Activated CD8-positive, alpha-beta memory T cell treated with anti-CD3 and anti-CD28 coated beads, Interleukin-2, amount 10 ng/mL, durations not matched to agents 7 days and 5 days (primary cell): ENCODE measurements around the gene ZBTB46. TPM values are rescaled to one million over a fixed set of nuclear protein-coding genes. Genes with fewer than 3 reads are reported as not detected.

ENCODE experiments used
- ATAC-seq: fragments of 150-1000 bp; cut with Tn5 transposase; one replicate; pipeline ENCODE4 v1.10.0; 2021; ENCODE audit warnings: moderate library complexity
- CTCF ChIA-PET: fragments of 350-600 bp; sonication (Branson Sonifier 250); formaldehyde crosslinking; loops from one replicate; lab custom pipeline; 2021; ENCODE audit warnings: antibody characterized with exemption; lab: Charles Lee
- DNase-seq: peaks from one replicate; pipeline ENCODE4 v3.0.0-alpha.2; 2020
- H3K27ac Mint-ChIP-seq: one replicate; pipeline ENCODE4 v1.8.0; 2021; ENCODE audit warnings: mild to moderate bottlenecking, mixed read lengths
- H3K27me3 Mint-ChIP-seq: one replicate; pipeline ENCODE4 v1.8.0; 2021; ENCODE audit warnings: mixed read lengths
- H3K36me3 Mint-ChIP-seq: one replicate; pipeline ENCODE4 v1.8.0; 2021; ENCODE audit warnings: mild to moderate bottlenecking, mixed read lengths
- H3K4me1 Mint-ChIP-seq: one replicate; pipeline ENCODE4 v1.8.0; 2021; ENCODE audit warnings: mixed read lengths
- H3K4me3 Mint-ChIP-seq: one replicate; pipeline ENCODE4 v1.8.0; 2021; ENCODE audit warnings: mild to moderate bottlenecking, moderate library complexity, mixed read lengths
- H3K9me3 Mint-ChIP-seq: one replicate; pipeline ENCODE4 v1.8.0; 2022; ENCODE audit warnings: low read depth, mixed read lengths
- total RNA-seq, 2 experiments: library from RNA; stranded (reverse); gene quantifications; one replicate each; pipeline ENCODE4 v1.2.3, GENCODE V29; 2021

Gene ZBTB46
- total RNA-seq, 2 experiments from 2014 or later = 0.15 to 0.84 TPM

- DNase-seq (no peak), ATAC-seq (no peak)
- Mint-ChIP-seq H3K36me3 (no peaks in the 10 kb centered on the region), H3K4me1 (peaks cover 3% of the 10 kb centered on the region), H3K27me3 (no peaks in the 10 kb centered on the region), H3K27ac (no peak overlapping the region), H3K9me3 (no peaks in the 10 kb centered on the region), H3K4me3 (no peak overlapping the region)
- CTCF ChIA-PET = interaction anchor here (0.6 to 3.3 kb wide), 3 partner anchors 8 to 205 kb away, joined by 3 to 25 read pairs (median 18); partner anchors contain the start of genes ARFRP1, PTK6 and ZGPAT
Measured at GRCh38 chr20:63742381-63743024, 88.6 kb downstream of the ZBTB46 start.

- Mint-ChIP-seq H3K36me3 (no peaks in the 10 kb centered on the region), H3K27me3 (no peaks in the 10 kb centered on the region), H3K27ac (no peak overlapping the region), H3K9me3 (no peaks in the 10 kb centered on the region), H3K4me1 (peaks cover 6% of the 10 kb centered on the region), H3K4me3 (no peak overlapping the region)
- ATAC-seq (no peak), DNase-seq (peak; percentile 40)
- CTCF ChIA-PET = interaction anchor here (0.6 to 3.3 kb wide), 3 partner anchors 9 to 204 kb away, joined by 3 to 25 read pairs (median 18); partner anchors contain the start of genes ARFRP1, PTK6 and ZGPAT
Measured at GRCh38 chr20:63741676-63742380, 89.2 kb downstream of the ZBTB46 start.

DNA sequence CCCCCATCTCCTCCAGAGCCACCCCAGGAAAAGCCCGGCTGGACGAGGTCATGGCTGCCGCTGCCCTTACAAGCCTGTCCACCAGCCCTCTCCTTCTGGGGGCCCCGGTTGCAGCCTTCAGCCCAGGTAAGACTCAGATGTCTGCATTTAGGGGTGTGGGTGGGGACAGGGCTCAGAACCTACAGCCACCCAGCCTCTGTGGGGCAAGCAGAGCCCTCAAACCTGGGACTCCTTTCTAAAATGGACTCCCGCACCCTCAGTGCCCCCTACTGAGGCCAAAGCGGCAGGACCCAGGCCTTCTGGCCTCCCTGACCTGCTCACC is 89.7 kb downstream of the ZBTB46 start:
- no peaks in the 10 kb centered on the region for H3K9me3 Mint-ChIP-seq
- H3K27ac Mint-ChIP-seq = no peak overlapping the region
- no peaks in the 10 kb centered on the region for H3K27me3 Mint-ChIP-seq
- CTCF ChIA-PET = interaction anchor here (1.0 to 3.3 kb wide), 4 partner anchors 9 to 34 kb away, joined by 3 to 25 read pairs (median 11); partner anchors contain the start of genes ARFRP1 and ZGPAT
- ATAC-seq (no peak), DNase-seq (no peak)
- no peaks in the 10 kb centered on the region for H3K36me3 Mint-ChIP-seq
- H3K4me3 Mint-ChIP-seq = no peak overlapping the region
- H3K4me1 Mint-ChIP-seq = peaks cover 11% of the 10 kb centered on the region

DNA sequence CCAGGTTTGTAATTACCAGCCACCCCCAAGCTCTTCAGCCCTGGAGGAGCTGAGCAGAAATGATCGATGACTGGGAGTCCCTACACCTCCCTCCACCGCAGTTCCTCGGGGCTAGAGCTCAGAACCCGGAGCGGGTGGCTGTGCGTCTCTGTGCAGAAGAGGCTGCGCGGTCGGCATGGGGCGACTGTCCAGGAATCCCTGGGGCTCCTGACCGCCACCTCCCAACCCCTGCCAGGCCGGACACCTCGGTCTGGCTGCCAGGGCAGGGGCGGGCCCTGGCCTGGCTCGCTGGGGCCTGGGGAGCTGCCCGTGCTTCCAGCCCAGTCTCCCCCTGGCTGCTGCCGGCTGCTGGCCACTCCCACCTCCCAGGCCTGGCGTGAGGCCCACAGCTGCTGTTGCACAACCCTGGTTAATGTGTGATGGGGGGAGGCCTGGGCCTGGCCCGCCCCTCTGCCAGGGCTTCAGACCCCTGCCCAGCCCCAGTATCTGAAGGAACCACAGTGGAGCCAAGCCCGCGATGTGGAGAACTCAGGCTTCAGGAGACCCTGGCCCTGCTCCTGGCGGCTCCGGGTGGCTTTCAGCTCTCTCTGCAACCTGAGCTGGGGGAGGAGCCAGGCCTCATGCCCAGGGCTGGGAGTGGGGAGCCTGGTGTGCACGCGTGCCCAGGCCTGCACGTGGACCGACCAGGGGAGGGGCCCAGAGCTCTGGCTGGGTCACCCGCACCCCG is 90.3 kb downstream of the ZBTB46 start:
- peak; percentile 71 for DNase-seq
- Mint-ChIP-seq H3K4me1 (peaks cover 16% of the 10 kb centered on the region), H3K4me3 (peak overlapping the region; percentile 61), H3K9me3 (no peaks in the 10 kb centered on the region), H3K36me3 (no peaks in the 10 kb centered on the region), H3K27ac (no peak overlapping the region), H3K27me3 (no peaks in the 10 kb centered on the region)
- CTCF ChIA-PET = interaction anchor here (0.6 to 3.3 kb wide), 8 partner anchors 10 to 124 kb away, joined by 3 to 25 read pairs (median 3); partner anchors contain the start of genes ARFRP1, TPD52L2 and ZGPAT
- ATAC-seq = peak; percentile 10

GRCh38 chr20:63740070-63740626 is 90.9 kb downstream of the ZBTB46 start:
- CTCF ChIA-PET = interaction anchor here (0.6 to 3.3 kb wide), 8 partner anchors 10 to 124 kb away, joined by 3 to 25 read pairs (median 3); partner anchors contain the start of genes ARFRP1, TPD52L2 and ZGPAT
- peak; percentile 66 for DNase-seq
- Mint-ChIP-seq H3K27me3 (no peaks in the 10 kb centered on the region), H3K4me3 (peak overlapping the region; percentile 61), H3K27ac (no peak overlapping the region), H3K4me1 (peaks cover 21% of the 10 kb centered on the region), H3K9me3 (no peaks in the 10 kb centered on the region), H3K36me3 (no peaks in the 10 kb centered on the region)
- ATAC-seq = peak; percentile 18

DNA sequence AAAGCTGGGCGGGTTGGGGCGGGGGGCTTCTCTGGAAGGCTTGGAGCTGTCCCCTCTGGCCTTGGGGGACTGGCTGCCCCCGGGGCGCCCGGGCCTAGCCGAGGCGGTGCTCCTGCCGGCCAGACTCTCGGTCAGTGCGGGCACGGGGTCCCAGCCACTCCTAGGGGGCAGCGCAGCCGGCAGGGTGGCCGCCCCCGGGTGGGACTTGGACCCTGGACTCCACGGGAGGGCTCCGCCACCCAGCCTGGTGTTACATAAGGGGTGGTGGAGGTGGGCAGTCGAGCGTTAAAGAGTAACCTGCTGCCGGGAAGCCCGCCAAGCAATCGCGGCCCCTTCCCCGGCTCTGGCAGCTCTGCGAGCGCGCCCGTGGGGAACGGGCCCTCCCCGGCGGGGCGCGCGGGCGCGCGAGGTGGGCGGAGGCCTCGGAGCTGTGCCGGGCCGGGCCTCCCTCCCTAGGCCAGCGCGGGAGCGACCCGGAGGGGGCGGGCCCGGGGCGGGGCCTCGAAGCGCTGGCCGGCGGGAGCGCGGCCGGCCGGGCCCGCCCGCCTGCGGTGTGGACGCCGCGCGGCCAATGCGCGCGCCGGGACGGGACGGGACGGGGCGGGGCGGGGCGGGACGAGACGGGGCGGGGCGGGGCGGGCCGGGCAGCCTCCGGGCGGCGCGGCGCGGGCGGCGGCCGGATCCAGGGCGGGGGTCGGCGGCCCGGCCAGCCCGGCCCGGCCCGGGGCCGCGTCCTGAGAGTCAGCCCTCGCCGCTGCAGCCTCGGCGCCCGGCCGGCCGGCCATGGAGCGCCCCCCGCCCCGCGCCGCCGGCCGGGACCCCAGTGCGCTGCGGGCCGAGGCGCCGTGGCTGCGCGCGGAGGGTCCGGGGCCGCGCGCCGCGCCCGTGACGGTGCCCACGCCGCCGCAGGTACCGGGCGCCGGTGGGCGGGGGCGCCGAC is 91.7 kb downstream of the ZBTB46 start, which contains the start of gene SLC2A4RG:
SLC2A4RG (plus strand) TSS at position 647 of the 940 bp plus-strand sequence; CDS start at position 784, 137 bp downstream.
- Mint-ChIP-seq H3K36me3 (no peaks in the 10 kb centered on the region), H3K9me3 (no peaks in the 10 kb centered on the region), H3K27me3 (no peaks in the 10 kb centered on the region), H3K4me3 (peak within 1 kb of the TSS; percentile 80), H3K4me1 (peaks cover 23% of the 10 kb centered on the region), H3K27ac (no peak within 1 kb of the TSS)
- CTCF ChIA-PET = interaction anchor here (1.1 to 2.1 kb wide), 3 partner anchors 11 to 125 kb away, joined by 6 to 7 read pairs (median 6); partner anchors contain the start of genes ARFRP1 and ZGPAT
- DNase-seq (peak; percentile 71), ATAC-seq (peak; percentile 57)

GRCh38 chr20:63738687-63739129 is 92.4 kb downstream of the ZBTB46 start:
- Mint-ChIP-seq H3K36me3 (peaks cover 5% of the 10 kb centered on the region), H3K4me1 (peaks cover 29% of the 10 kb centered on the region), H3K27ac (no peak overlapping the region), H3K9me3 (no peaks in the 10 kb centered on the region), H3K4me3 (peak overlapping the region; percentile 80), H3K27me3 (no peaks in the 10 kb centered on the region)
- DNase-seq (peak; percentile 57), ATAC-seq (no peak)
- CTCF ChIA-PET = interaction anchor here (1.1 to 3.4 kb wide), 5 partner anchors 12 to 125 kb away, joined by 5 to 27 read pairs (median 6); partner anchors contain the start of genes ARFRP1 and ZGPAT

DNA sequence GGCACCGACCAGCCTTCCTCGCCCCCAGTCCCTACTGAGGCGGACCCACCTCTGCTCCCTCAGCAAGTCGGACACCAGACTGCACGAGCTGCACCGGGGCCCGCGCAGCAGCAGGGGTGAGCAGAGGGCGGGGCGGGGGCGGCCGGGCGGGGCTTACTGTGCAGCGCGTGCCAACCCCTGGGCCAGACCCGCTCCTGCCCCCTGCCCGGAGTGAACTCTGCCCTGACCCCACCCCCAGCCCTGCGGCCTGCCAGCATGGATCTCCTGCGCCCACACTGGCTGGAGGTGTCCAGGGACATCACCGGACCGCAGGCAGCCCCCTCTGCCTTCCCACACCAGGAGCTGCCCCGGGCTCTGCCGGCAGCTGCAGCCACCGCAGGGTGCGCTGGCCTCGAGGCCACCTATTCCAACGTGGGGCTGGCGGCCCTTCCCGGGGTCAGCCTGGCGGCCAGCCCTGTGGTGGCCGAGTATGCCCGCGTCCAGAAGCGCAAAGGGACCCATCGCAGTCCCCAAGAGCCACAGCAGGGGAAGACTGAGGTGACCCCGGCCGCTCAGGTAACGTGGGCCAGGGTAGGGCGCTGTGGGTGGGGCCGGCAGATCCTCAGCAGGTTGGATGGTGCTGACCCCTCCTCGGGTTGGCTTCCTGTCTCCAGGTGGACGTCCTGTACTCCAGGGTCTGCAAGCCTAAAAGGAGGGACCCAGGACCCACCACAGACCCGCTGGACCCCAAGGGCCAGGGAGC is 92.9 kb downstream of the ZBTB46 start:
- Mint-ChIP-seq H3K9me3 (no peaks in the 10 kb centered on the region), H3K4me3 (peak overlapping the region; percentile 80), H3K27me3 (no peaks in the 10 kb centered on the region), H3K36me3 (peaks cover 8% of the 10 kb centered on the region), H3K27ac (no peak overlapping the region), H3K4me1 (peaks cover 29% of the 10 kb centered on the region)
- ATAC-seq (peak; percentile 14), DNase-seq (peak; percentile 60)
- CTCF ChIA-PET = interaction anchor here (1.1 to 3.4 kb wide), 4 partner anchors 17 to 126 kb away, joined by 3 to 27 read pairs (median 6); partner anchors contain the start of genes ARFRP1 and ZGPAT

GRCh38 chr20:63737695-63737944 is 93.4 kb downstream of the ZBTB46 start:
- Mint-ChIP-seq H3K36me3 (peaks cover 8% of the 10 kb centered on the region), H3K27ac (no peak overlapping the region), H3K4me1 (peaks cover 29% of the 10 kb centered on the region), H3K9me3 (no peaks in the 10 kb centered on the region), H3K27me3 (no peaks in the 10 kb centered on the region), H3K4me3 (peak overlapping the region; percentile 80)
- DNase-seq (no peak), ATAC-seq (peak; percentile 1)
- CTCF ChIA-PET = interaction anchor here (1.1 to 3.4 kb wide), 6 partner anchors 16 to 301 kb away, joined by 3 to 27 read pairs (median 6); partner anchors contain the start of genes ARFRP1, PTK6 and ZGPAT

- CTCF ChIA-PET = interaction anchor here (0.9 to 3.4 kb wide), 17 partner anchors 10 to 341 kb away, joined by 3 to 27 read pairs (median 5); partner anchors contain the start of genes ARFRP1, PTK6, RTEL1 and TPD52L2
- Mint-ChIP-seq H3K36me3 (peaks cover 8% of the 10 kb centered on the region), H3K27me3 (no peaks in the 10 kb centered on the region), H3K4me3 (peak overlapping the region; percentile 80), H3K27ac (peak overlapping the region; percentile 90), H3K9me3 (no peaks in the 10 kb centered on the region), H3K4me1 (peaks cover 29% of the 10 kb centered on the region)
- DNase-seq (peak; percentile 86), ATAC-seq (peak; percentile 28)
Measured at GRCh38 chr20:63736893-63737694, 94.0 kb downstream of the ZBTB46 start.
